Right atrium auricular region (tissue), 2 donors: ENCODE measurements around the gene OLFM3. TPM values are rescaled to one million over a fixed set of nuclear protein-coding genes. Genes with fewer than 3 reads are reported as not detected.

Experiments
- DNase-seq: peaks from one replicate; pipeline ENCODE4 v3.0.0-alpha.2; 2019; ENCODE audit warnings: low spot score
- H3K27ac ChIP-seq, 2 donors: fragments of 200-600 bp; sonication (generic); 1 replicate in 1 of 2; 2 replicates in 1 of 2; pipeline ENCODE4 v1.5.1; 2016 to 2019
- H3K27me3 ChIP-seq, 2 donors: fragments of 200-600 bp; sonication (generic); one replicate each; pipeline versions ENCODE4 v1.5.1 to v1.6.0; 2017 to 2019
- H3K36me3 ChIP-seq: fragments of 200-600 bp; sonication (generic); one replicate; pipeline ENCODE4 v1.5.1; 2016
- H3K4me1 ChIP-seq, 2 donors: fragments of 200-600 bp; sonication (generic); one replicate each; pipeline versions ENCODE4 v1.5.1 to v1.6.0; 2017 to 2019
- H3K4me3 ChIP-seq, 2 donors: fragments of 200-600 bp; sonication (generic); 1 replicate in 1 of 2; 2 replicates in 1 of 2; pipeline ENCODE4 v1.5.1; 2017 to 2019; ENCODE audit warnings: mild to moderate bottlenecking in 1 of 2, moderate library complexity in 1 of 2
- H3K9me3 ChIP-seq, 2 donors: fragments of 200-600 bp; sonication (generic); one replicate each; pipeline ENCODE4 v1.5.1; 2019
- CTCF ChIP-seq, 2 donors: fragments of 200-600 bp; sonication (generic); IDR thresholded peaks; one replicate each; pipeline ENCODE4 v1.5.1; 2019; ENCODE audit warnings: antibody characterized with exemption in 2 of 2
- total RNA-seq, 2 donors: library from RNA; depleted of rRNA; stranded (reverse); fragments of >200 nt; gene quantifications; one replicate each; pipeline ENCODE4 v1.1.0, GENCODE V29; 2016

Gene OLFM3
- total RNA-seq, 2 donors from 2014 or later, result not detected

GRCh38 chr1:101920577-101920976 is 76.1 kb downstream of the OLFM3 start:
- Histone ChIP-seq H3K4me1 (peaks cover 0 to 4% of the 10 kb centered on the region in 2 donors), H3K4me3 (no peak overlapping the region), H3K27me3 (no peaks in the 10 kb centered on the region), H3K36me3 (no peaks in the 10 kb centered on the region), H3K27ac (no peak overlapping the region), H3K9me3 (no peaks in the 10 kb centered on the region)
- TF ChIP-seq CTCF (IDR thresholded peaks at IDR 0.05), result no peak
- DNase-seq, result no peak

GRCh38 chr1:101918277-101918676 is 78.4 kb downstream of the OLFM3 start:
- TF ChIP-seq CTCF (IDR thresholded peaks at IDR 0.05), result no peak
- Histone ChIP-seq H3K4me3 (no peak overlapping the region), H3K27me3 (no peaks in the 10 kb centered on the region), H3K4me1 (peaks cover 0 to 8% of the 10 kb centered on the region in 2 donors), H3K27ac (no peak overlapping the region), H3K9me3 (no peaks in the 10 kb centered on the region), H3K36me3 (no peaks in the 10 kb centered on the region)
- no peak for DNase-seq

GRCh38 chr1:101915597-101915996 is 81.1 kb downstream of the OLFM3 start:
- TF ChIP-seq CTCF (IDR thresholded peaks at IDR 0.05), result no peak
- H3K9me3 ChIP-seq, result no peaks in the 10 kb centered on the region
- H3K36me3 ChIP-seq, result no peaks in the 10 kb centered on the region
- H3K4me3 ChIP-seq, result no peak overlapping the region
- H3K27ac ChIP-seq, result peak overlapping the region in 1 of 2 donors; percentile 42
- DNase-seq, result no peak
- H3K27me3 ChIP-seq, result no peaks in the 10 kb centered on the region
- H3K4me1 ChIP-seq, result peaks cover 0 to 8% of the 10 kb centered on the region in 2 donors

DNA sequence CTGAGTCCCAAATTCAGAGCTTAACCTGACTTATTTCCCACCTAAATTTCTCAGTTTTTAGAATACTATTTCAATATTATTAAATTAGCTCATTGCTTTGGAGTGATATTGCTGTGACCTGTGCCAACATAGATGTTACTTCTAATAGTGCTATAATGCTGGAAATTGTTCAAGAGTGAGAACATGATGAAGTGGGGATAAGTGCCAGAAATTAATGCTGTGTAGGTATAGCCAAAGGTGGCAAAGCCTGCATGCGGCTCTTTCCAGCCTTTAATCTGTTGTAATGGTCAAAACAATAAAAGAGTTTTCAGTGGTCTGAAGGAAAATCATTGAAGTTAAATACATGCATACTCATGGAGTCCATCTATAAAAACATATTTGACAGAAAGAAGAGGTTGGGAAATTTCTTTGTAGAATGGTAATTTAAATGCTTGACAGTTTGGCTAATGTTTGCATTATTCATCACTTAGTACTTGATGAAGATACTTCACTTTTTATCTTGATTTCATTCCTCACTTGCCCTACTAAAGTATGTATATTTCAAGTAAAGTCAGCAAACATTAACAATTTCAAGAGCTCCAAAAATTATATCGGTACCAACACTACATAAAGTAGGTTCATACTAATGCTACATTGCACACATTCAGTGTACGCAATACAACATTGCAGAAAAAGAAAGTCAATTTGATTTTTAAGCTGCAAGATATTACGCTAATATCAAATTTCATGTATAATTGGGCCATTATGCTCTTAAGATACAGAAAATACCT is 82.1 kb downstream of the OLFM3 start:
- H3K9me3 ChIP-seq, result no peaks in the 10 kb centered on the region
- no peaks in the 10 kb centered on the region for H3K27me3 ChIP-seq
- TF ChIP-seq CTCF (IDR thresholded peaks at IDR 0.05), result no peak
- H3K4me1 ChIP-seq, result peaks cover 0 to 8% of the 10 kb centered on the region in 2 donors
- H3K4me3 ChIP-seq, result no peak overlapping the region
- DNase-seq, result no peak
- no peaks in the 10 kb centered on the region for H3K36me3 ChIP-seq
- H3K27ac ChIP-seq, result no peak overlapping the region

GRCh38 chr1:101911894-101912293 is 84.8 kb downstream of the OLFM3 start:
- no peak for DNase-seq
- TF ChIP-seq CTCF (IDR thresholded peaks at IDR 0.05), result no peak

DNA sequence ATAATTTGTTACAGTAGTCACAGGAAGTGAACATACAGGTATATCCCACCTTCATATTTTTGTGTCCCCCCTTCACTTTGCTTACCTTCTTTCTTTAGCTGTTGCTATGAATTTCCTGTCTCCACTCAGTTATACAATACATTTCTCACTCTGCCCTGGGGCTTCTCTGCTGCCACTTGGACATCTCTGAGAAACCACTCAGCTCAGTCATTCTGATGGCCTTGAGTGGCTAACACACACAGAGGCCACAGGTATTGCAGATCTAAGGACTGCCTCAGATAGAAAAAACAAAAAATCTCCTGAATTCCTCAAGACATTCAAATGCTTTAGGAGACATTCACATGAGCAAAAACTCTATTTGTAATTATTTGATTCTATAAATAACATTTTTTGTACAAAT is 87.7 kb downstream of the OLFM3 start:
- no peaks in the 10 kb centered on the region for H3K4me1 ChIP-seq
- H3K9me3 ChIP-seq, result no peaks in the 10 kb centered on the region
- H3K27ac ChIP-seq, result no peak overlapping the region
- TF ChIP-seq CTCF (IDR thresholded peaks at IDR 0.05), result no peak
- no peaks in the 10 kb centered on the region for H3K27me3 ChIP-seq
- no peak for DNase-seq
- H3K4me3 ChIP-seq, result no peak overlapping the region
- no peaks in the 10 kb centered on the region for H3K36me3 ChIP-seq

More at GRCh38 chr1:101911894-101912293, 84.8 kb downstream of the OLFM3 start:
- no peaks in the 10 kb centered on the region for H3K27me3 ChIP-seq
- peaks cover 0 to 8% of the 10 kb centered on the region in 2 donors for H3K4me1 ChIP-seq
- no peak overlapping the region for H3K4me3 ChIP-seq
- H3K36me3 ChIP-seq, result no peaks in the 10 kb centered on the region
- H3K27ac ChIP-seq, result no peak overlapping the region
- H3K9me3 ChIP-seq, result no peaks in the 10 kb centered on the region
